Fibroblast of peridontal ligament (primary cell): ENCODE data around the gene TOLLIP.
A peak's percentile ranks its signal among the peaks of the same experiment; 100 is the strongest.
"Not testable (repeated sequence)": the region's sequence is repeated elsewhere in the genome, so short reads cannot be mapped to it uniquely, and the experiment has no call there.

ENCODE experiments used
- DNase-seq: peaks from one replicate; pipeline ENCODE4 v3.0.0-alpha.2; 2010; ENCODE audit errors: extremely low read depth

Gene TOLLIP

DNA sequence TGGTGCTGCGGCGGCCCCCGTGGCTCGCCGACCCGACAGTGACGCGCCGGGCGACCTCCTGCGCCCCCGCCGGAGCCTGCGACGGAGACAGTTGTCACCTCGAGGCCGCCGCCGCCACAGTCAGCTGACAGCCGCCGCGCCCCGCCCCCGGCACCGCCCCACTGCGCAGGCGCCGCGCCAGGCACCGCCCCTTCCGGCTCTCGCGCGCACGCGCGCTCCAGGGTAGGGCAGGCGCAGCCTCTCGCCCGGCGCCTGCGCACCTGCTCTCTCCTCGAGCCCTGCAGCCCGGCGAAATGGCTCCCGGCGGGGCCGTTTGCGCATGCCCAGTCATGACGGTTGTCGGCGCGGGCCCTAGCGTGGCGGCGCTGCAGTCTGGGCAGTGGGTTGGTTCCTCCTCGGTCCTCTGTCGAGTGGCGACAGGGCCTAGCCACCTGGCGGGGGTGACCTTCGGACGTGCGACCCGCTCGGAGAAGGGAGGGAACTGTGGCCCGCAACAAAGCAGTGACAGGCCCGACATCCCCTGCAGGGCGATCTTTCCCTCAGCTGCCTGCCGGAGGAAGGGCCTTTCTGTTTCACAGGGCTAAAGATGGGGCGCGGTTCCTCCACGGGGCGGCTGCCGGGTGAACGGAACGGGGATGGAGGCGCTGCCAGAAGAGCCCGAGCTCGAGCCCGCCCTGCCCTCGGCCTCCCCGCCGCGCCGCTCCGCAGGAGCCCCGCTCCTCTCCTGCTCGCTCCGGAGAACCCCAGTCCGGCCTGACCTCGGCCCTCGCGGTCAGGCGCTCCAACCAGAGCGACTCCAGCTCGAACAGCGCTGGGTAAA, at the start of gene TOLLIP:
TOLLIP (minus strand) TSS at position 135 of the 820 bp plus-strand sequence; CDS start at position 1, 134 bp downstream.
- peak; percentile 88 for DNase-seq

DNA sequence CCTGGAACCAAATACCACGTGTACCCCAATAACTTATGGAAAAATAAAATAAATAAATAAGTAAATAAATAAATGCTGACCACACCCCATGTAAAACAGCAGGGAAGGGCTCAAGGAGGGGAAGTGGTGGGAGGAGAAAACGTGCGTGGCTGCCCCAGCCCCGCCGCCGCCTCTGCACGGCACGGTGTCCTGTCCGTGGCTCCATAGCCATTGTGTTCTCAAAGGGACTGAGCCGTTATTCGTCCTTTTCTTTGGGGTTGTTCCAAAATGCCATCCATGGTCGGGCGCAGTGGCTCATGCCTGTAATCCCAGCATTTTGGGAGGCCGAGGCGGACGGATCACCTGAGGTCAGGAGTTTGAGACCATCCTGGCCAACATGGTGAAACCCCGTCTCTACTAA, 49.5 kb upstream of the TOLLIP start:
- DNase-seq, result not testable (repeated sequence)

DNA sequence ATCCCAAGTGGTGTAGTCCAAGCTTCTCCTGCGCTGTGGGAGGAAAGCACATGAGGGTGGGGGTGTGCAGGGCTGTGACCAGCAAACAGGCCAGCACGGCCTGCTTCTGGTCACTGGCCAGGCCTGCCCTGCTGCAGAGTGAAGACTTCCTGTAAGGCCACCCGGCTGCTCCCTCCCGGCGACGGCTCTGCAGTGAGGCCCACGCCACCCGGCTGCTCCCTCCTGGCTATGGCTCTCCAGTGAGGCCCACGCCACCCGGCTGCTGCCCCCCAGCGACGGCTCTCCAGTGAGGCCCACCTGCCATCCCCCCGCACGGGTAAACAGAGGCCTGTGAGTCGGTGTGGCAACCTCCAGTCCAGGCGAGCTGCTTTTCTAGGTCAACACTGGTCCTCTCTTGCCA, 48.9 kb upstream of the TOLLIP start:
- DNase-seq, result no peak

DNA sequence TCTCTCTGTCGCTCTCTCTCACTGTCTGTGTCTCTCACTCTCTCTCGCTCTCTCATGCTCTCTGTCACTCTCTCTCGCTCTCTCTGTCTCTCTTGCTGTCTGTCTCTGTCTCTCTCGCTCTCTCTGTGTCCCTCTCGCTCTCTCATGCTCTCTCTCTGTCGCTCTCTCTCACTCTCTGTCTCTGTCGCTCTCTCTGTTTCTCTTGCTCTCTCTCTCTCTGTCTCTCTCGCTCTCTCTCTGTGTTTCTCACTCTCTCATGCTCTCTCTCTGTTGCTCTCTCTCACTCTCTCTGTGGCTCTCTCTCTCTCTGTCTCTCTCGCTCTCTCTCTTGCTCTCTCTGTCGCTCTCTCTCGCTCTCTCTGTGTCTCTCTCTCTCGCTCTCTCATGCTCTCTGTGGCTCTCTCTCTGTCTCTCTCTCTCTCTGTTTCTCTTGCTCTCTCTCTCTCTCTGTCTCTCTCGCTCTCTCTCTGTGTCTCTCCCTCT, 47.1 kb upstream of the TOLLIP start:
- no peak for DNase-seq

DNA sequence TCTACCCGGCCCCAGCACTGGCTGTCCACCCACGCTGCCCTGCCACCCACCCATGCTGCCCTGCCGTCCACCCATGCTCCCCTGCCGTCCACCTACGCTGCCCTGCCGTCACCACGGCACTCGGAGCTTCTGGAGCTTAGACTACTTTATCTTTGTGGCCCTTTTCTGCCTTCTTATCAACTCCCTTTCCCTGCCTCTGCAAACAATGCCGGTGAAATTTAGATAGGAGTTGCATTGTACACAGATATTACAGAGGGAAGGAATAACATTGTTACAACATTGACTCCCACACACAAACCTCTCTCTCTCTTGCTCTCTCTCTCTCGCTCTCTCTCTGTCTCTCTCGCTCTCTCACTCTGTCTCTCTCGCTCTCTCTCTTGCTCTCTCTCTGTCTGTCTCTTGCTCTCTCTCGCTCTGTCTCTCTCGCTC, 46.6 kb upstream of the TOLLIP start:
- no peak for DNase-seq

DNA sequence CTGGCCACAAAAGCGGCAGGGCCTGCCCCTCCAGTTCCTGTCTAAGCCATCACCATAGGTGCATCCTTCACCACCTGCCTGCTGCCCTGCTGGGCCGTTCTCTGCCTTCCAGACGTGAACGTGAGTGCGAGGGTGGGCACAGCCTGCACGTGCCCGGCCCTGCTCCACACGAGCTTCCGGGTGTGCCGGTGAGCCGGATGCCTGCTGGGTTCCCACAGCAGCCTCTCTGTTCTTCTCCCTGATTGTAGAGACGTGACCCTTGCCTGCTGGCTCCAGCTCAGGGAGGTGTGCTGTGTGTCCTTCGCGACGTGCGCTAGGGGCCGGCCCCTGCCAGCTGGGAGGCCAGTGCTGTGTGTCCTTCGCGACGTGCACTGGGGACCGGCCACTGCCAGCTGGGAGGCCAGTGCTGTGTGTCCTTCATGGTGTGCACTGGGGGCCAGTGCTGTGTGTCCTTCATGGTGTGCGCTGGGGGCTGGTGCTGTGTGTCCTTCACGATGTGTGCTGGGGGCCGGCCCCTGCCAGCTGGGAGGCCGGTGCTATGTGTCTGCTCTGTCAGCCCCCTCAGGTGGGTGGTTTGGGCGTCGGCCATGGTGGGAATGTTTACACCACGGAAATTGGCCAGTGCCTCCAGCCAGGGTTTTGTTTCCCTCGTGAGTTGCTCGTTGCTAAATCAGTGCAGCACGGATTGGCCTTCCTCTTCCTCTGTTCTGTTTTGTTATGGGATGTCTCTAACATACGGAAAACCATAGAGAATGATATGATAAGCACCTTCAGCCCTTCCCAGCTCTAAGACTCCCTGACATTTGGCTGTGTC, 44.9 kb upstream of the TOLLIP start:
- DNase-seq, result no peak

DNA sequence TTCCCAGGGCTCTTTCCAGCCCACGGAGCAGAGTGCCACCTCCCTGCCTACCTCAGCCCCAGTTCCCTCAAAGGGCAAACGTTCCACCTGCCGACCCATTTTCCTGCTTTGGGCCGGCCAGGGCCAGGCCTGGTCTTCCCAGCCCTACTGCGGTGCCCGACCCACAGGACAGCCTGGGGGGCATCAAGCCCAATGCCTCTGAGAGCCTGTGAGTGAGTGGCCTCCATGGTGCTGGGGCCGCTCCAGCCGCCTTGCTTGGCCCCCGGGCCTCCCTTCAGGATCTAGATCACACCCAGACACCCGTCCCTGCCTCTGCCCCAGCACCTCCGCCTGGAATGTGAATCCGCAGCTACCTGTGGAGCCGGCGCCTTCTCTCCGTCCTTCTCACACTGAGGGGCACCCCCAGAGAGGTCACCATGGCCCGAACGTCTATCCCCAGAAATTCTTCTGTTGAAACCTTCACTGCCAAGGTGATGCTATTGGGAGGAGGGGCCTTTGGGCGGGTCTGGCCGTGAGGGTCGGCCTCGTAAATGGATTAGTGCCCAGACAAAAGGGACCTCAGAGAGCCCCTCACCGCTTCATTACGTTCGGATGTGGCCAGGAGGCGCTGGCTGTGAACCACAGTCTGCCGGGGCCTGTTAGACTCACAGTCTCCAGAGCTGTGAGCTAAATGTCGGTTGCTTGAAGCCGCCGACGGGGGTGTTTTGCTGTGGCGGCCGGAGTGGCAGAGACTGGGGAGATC, 44.1 kb upstream of the TOLLIP start:
- no peak for DNase-seq

DNA sequence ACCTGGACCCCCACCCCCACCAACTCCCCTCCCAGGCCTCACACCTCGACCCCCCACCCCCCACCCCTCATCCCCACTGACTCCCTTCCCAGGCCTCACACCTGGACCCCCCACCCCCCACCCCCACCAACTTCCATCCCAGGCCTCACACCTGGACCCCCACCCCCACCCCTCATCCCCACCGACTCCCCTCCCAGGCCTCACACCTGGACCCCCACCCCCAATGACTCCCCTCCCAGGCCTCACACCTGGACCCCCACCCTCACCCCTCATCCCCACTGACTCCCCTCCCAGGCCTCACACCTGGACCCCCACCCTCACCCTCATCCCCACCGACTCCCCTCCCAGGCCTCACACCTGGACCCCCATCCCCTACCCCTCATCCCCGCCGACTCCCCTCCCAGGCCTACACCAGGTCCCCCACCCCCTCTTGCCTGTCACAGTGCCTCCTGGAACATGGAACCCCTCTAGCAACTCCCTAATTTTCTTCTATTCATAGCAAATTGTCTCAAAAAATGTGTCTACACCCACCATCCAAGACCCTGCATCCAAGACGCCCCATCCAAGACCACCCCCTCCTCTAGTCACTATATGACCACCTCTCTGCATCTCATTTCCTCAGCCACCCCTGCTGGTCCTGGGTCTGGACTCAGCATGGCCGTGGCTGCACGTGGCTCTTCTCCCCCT, 43.4 kb upstream of the TOLLIP start:
- DNase-seq, result no peak

DNA sequence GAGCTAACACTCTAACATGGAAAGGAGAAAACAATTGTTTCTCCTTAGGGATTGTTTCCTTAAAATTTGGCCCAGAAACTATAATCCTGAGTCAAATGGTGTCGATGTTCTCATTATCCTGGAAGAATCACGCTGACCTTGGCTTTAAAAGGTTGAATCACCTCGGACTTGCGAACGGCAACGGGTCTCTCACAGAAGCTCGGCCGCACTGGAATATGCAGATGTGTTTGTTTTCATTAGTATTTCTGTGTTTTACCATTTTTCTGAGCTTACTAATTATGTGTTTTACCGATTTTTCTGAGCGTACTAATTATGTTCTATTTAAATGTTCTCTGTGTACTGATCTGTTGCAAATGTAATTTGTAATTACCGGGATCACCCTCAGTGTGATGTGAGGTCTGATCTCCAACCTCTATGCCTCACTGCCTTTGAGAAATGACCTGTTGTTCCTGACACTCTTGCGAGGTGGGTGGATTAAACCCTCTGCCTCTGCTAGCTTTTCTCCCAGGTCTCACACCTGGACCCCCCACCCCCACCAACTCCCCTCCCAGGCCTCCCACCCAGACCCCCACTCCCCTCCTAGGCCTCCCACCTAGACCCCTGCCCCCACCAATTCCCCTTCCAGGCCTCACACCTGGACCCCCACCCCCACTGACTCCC, 42.0 kb upstream of the TOLLIP start:
- no peak for DNase-seq

DNA sequence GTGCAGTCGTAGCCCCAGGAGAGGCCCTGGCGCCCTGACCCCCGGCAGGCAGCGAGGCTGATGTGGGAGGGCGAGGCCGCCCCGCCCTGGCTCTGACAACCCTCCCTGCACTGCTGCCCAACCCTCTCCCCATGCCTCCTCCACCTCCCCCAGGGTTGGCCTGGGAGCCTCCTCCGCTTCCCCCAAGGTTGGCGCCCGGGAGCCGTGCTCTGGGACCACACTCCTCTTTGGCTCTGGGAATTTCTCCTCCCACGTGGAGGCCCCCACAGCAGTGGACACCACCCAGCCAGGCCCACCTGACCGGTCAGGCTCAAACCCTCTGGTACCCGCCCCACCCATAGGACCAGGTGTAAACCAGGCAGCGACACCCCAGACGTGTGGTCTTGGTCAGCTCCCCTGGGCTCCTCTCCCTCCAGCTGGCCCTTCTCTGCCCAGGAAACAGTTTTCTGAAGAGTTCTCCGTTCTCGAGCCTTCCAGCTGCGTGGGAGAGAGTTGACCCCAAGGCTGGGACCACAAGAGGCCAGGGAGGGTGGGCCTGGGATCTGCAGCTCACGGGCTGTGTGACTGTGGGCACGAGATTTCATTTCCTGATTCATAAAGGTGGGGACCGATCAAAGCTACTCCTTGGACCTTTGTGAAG, 40.8 kb upstream of the TOLLIP start:
- no peak for DNase-seq

DNA sequence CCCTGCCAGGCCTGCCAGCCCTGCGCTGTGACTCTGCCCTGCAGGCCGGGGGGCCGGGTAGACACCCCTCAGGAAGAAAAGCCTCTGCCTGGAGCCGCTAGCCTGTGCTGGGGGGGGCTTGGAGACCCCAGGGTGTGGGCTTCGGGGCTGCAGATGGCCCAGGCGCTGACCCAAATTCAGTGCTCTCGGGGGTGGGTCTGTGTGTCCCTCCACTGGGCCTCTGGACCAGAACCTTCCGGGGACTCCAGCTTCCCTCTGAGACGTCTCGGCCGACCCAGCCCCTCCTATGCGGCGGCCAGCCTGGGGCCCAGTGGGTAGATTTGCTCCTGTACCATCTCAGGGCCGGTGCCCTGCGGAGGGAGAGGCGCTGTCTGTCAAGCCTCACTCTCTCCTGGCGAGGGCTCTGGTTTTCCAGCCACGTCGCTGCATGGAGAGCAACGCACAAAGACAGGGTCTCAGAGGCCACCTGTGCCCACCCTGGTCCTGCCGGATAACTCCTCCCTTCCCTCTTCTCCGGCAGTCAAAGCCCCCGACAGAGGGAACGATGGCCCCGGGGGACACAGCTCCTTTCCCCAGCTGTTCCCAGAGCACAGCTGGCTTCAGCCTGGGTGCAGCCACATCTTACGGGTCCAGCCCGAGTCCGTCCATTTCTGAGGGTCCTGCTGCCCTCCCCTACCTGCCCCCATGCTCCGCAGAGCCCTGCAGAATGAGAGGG, 40.1 kb upstream of the TOLLIP start:
- DNase-seq, result no peak

DNA sequence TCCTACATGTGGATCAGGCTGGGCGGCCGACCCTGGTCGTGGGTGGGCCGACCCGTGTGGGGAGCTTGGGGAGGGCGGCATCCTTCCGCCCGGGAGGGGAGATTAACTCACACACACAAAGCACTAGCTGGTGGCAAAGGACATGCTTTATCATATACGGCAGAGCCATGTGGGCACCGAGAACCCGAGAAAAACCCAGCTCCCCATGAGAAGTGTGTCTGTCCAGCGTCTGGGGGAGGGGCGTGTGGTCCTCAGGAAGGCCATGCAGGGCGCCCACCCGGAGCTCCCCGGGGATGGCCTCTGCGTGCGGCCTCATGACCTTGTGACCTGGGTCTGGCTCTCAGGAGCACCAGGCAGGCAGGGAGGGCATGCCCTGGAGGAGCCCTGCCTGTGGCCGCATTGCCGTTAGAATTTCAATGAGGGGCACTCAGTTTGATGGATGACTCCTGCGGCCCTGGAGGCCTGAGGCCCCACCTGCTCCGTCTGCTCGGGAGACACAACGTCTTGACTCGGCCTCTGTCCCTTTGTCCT, 39.4 kb upstream of the TOLLIP start:
- no peak for DNase-seq

DNA sequence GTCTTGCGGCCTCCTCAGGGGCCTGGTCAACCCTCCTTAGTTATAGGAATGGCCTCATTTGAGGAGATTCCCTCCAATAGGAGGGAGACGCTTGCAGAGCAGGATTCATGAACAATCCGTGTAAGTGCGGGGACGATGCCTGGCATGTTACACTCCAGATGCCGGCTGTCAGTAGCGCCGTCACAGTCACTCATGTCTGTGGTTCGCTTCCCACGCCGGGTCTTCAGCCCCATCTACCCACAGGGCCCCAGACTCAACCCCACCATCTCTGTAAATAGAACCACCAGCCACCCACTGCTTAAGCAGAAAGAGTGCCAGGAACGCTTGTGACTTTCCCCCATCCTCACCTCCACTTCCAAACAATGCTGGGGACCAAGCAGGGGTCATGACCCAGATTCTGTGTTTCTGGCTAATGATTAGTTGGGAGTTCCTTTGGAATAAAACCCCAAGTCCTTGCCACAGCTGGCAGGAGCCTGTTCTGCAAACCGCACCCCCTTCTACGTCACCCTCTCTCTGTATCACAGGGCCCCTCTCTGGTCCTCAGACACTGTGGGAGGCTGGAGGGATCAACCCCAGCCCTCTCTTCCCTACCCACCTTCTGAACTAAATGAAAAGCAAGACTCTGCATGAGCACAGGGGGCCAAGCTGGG, 38.8 kb upstream of the TOLLIP start:
- no peak for DNase-seq

DNA sequence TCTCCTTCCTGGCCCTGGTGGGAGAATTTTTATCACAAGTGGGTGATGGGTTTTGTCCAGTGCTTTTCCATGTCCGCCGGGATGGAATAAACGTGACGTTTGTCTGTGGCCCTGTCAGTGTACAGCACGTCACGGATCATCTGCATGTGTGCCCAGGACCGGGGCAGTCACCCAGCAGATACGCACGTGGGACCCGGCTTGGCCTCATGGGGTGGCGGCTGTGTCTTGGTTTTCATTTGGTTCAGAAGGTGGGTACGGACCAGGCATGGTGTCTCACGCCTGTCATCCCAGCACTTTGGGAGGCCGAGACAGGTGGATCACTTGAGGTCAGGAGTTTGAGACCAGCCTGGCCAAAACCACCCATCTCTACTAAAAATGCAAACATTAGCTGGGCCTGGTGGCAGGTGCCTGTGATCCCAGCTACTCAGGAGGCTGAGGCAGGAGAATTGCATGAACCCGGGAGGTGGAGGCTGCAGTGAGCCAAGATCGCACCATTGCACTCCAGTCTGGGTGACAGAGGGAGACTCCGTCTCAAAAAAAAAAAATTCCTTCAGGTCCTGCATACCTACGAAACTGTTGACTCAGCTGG, 38.1 kb upstream of the TOLLIP start:
- not testable (repeated sequence) for DNase-seq

DNA sequence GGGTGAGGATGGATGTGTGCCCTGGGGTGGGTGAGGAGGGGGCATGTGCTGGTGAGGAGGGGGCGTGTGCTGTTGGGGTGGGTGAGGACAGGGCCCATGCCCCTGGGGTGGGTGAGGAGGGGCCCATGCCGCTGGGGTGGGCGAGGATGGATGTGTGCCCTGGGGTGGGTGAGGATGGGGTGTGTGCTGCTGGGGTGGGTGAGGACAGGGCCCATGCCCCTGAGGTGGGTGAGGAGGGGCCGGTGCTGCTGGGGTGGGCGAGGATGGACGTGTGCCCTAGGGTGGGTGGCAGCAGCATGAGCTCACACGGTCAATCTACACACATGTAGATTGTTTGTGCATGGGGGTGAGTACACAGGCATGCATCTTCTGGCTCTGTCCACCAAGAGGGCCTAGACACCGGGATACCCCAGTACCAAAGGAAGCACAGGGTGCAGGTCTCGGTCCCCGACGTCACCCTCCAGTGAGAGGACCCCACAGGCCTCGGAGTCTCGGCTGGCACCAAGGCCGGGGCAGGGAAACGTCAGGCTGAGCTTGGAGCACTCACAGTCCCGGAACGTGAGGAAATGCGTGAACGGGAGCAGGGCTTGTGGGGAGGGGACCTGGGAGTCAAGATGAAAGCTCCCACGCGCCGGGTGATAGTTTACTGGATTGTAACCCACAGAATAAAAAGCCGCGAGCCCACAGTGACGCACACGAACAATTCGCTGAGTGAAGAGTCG, 37.4 kb upstream of the TOLLIP start:
- DNase-seq, result no peak

DNA sequence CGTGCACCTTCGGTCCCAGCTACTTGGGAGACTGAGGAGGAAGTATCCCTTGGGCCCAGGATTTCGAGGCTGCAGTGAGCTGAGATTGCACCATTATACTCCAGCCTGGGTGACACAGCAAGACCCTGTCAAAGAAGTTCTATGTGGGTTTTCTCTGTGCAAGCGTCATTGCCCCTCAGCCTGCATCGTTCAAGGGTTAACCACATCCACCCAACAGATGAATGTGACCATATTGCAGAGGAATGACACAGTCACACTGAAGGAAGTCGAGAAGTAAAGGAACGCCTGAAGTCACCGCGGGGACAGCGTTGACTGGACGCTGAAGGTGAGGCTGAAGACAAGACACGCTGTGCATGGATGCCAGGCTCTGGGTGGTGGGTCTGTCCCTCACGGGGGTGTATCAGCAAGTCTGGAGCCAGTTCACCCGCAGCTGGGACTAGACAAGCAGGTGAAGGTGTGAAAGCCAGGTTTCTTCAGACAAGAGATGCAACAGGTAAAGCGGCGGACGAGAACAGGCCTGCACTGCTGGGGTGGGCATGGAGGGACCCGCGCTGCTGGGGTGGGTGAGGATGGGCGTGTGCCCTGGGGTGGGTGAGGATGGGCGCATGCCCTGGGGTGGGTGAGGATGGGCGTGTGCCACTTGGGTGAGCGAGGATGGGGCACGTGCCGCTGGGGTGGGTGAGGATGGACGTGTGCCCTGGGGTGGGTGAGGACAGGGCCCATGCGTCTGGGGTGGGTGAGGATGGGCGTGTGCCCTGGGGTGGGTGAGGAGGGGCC, 36.5 kb upstream of the TOLLIP start:
- no peak for DNase-seq

DNA sequence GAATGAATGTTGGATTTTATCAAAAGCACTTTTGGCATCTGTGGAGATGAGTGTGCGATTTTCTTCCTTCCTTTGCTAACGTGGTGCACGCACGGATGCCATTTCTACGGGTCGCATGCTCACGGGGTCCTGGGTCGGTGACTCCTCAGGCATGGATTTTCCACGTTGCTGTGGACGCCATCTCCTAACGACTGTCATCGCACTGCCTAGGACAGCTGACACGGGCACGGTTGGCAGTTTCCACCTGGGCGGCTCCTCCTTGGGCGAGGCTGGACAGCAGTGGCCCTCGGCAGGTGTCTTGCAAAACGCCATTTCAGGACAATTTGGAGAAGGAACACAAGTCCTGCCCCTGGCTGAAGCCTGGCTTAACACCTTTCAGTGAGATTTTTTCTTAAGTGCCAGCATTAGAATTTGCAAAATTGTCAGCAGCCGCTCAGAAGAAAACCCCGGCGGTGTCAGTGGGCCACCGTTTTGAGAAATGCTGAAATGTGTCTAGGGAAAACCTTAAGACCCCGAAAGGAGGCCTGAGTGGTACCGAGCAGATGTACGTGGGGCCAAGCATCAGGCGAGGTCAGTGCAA, 34.7 kb upstream of the TOLLIP start:
- DNase-seq, result no peak
